T-helper 9 cell (primary cell): ENCODE measurements around the gene UBL7.

ENCODE experiments used
- DNase-seq: peaks from one replicate; pipeline ENCODE4 v3.0.0-alpha.2; 2020

Gene UBL7

DNA sequence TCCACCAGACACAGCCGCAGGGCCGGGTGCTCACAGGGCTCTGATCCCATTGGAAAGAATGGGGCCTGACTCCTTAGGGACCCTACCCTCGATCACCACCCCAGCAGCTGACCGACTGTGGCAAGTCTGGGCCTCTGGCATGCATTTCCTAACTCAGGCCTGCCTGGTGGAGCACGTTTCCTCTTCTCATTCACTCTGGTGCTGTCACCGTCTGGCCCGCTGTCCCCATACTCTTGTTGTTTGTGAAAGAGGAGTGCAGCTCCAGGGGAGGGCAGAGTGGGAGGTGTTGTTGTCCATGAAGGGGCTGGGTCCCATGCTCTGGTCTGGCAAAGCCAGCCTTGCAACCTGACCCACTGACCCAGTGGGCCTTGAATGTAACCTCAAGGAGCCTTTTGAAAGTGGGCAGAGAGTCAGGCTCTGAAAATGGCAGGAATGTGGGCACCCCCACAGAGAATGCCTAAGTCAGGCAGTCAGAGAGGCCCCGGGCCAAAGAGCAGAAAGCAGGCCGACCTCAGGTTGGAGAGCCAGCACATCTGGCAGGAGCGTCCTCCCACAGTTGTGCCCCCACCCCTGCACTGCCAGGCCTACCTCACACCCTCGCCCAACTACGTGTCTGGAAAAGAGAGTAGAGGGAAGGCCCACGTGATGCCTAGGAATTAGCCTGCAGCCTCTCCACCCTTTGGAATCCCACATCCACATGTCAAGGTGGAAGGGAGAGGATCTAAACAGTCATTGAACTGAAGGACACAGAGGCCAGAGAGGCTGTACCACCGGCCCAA lies 38.1 kb downstream of the UBL7 start:
- DNase-seq: no peak

GRCh38 chr15:74422265-74422651 lies 38.7 kb downstream of the UBL7 start:
- no peak for DNase-seq

- DNase-seq: no peak
Observed at GRCh38 chr15:74421302-74422245, 39.4 kb downstream of the UBL7 start.

GRCh38 chr15:74420193-74420905 lies 40.6 kb downstream of the UBL7 start:
- no peak for DNase-seq

- no peak for DNase-seq
Observed at GRCh38 chr15:74419432-74419831, 41.5 kb downstream of the UBL7 start.

- no peak for DNase-seq
Observed at GRCh38 chr15:74418575-74419338, 42.2 kb downstream of the UBL7 start.

DNA sequence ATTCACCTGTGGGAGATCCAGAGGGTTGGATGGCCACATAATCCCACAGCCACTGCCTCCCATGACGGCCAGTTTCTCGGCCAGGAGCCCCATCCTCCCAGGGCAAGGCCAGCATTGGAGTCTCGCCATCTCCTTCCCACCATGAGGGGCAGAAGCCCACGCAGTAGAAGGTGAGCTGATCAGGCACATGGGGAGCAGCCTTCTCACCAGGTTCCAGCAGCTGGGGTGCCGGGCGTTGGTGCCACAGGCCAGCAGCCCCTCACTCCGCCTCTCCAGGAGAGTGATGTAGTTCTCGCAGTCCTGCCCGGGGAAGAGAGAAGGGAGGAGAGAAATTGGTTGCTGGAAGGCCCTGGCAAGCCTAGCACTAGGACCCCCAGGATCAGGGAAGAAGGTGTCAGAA lies 43.3 kb downstream of the UBL7 start:
- no peak for DNase-seq

GRCh38 chr15:74417225-74417624 lies 43.7 kb downstream of the UBL7 start:
- no peak for DNase-seq

DNA sequence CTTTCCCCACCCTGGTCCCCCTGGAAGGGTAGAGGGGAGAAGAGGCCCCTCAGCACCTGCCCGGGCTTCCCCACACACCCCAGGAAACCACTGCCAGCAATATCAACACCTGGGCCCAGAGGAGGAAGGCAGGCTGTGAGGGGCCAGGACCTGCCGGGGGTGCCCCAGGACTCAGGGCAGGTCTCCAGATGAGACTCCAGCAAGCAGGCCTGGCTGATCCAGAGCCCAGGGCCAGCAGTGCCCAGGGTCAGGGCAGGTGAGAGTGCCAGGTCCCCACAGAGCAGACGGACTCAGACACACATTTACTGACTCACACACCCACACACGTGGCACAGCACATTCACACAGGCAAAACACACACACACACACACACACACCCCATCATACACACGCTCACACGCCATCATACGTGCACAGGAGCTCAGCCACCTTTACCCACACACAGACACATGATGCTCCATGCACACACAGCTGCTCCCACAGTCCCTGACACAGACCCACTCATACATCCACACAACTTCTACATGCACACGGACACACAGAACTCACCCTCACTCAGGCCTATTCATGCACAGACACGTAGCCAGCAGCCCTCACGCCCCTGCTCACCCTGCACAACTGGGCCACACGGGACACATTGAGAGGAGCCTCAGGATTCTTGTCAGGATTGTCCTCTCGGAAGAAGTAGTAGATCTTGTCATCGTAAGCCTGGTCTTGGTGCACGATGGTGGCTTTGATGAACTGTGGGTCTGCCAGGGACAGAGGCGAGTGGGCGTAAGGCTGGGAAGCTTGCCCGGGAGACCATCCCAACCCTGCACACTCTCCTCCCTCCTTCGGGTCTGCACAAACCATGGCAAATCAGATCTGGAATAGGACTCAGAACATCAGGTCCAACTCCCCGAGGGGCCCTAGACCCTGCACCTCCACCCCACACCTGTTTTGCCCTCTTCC lies 44.7 kb downstream of the UBL7 start:
- no peak for DNase-seq

GRCh38 chr15:74414603-74415338 lies 46.2 kb downstream of the UBL7 start:
- no peak for DNase-seq

GRCh38 chr15:74414081-74414580 lies 46.8 kb downstream of the UBL7 start:
- no peak for DNase-seq

DNA sequence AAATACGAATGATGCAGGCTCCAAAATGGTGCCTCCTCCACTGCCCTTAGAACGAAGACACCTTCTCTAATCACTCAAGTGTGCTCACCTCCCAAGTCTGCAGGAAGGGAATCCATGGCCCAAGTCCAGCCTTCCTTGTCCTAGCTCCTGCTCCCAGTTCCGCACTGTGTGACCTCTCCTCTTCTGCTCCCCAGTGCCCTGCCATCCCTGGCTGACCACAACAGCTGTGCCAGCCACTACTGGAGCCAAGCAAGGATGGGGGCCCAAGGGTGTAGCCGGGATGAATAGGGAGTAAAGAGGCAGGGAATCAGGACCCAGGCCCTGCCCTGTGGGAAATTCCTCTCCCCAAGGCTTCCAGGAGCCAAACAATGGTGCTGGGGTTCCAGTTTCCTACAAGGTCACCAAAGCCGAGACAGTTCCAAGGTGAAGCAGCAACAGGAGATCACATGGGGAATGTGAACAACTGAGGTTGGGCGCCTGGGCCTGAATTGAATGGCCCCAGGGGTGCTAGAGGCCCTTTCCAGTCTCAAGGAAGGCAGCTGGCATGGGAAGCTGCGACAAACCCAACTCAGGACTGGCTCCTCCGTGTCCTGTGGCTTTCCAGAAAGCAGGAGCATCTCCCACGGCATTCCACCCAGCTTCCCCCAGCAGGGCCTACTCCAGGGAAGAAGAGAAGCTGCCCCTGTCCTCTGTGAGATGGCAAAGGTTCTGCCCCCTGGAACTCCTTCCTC lies 47.4 kb downstream of the UBL7 start:
- no peak for DNase-seq

GRCh38 chr15:74412159-74412558 lies 48.8 kb downstream of the UBL7 start:
- no peak for DNase-seq

DNA sequence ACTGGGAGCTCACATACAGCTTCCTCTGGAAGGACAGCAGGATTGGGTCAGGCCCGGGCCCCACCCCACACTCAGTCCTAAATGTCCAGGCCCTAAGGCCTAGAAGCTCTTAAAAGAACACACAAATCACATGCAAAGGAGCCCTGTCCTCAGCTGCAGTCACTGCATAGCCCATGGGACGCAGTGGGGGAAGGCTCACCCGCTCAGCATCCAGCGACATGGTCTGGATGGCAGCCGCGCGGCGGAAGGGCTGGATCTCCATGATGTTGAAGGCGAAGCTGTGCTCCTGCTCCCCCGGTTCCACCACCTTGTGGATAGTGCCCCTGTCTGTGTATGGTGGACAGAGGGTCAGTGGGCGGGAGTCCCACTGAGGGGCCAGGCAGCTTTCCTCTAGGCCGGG lies 49.3 kb downstream of the UBL7 start:
- DNase-seq: no peak

GRCh38 chr15:74410502-74410901 lies 50.5 kb downstream of the UBL7 start:
- no peak for DNase-seq

DNA sequence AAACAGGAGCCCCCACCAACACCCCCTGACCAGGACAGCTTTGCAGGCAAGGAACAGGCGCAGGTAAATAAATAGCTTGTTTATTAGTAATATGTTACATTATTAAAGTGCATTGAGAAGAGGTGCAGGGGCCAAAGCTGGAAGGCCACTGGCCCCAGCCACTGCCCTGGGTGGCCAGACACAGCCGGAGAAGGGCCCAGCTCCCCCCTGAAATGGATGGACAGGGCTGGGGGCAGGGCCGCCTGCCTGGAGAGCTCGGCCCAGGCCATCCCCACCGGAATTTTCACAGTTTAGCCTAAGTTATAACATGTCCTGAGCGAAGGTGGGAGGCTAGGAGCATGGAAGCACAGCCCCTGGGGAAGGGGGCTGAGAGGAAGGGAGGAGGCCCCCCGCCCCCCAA lies 51.7 kb downstream of the UBL7 start:
- DNase-seq: no peak

- DNase-seq: no peak
Observed at GRCh38 chr15:74408815-74409214, 52.1 kb downstream of the UBL7 start.

DNA sequence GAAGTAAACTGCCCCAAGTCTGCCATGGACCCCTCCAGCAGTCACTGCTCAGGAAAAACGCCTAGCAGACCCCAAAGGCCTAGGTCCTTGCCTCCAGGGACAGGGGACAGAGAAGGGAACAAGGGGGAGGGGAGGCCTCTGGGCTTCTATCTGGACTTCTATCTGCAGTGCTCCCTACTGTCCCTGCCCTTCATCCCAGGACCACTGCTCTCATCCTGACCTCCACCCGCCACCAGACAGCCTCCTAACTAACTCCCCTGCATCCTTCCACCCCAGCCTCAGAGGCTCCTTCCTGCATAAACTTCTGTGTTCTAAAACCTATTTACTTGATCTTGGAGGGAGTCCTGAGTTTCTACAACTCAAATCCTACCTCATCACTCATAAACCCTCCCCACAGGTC lies 52.6 kb downstream of the UBL7 start:
- DNase-seq: no peak

DNA sequence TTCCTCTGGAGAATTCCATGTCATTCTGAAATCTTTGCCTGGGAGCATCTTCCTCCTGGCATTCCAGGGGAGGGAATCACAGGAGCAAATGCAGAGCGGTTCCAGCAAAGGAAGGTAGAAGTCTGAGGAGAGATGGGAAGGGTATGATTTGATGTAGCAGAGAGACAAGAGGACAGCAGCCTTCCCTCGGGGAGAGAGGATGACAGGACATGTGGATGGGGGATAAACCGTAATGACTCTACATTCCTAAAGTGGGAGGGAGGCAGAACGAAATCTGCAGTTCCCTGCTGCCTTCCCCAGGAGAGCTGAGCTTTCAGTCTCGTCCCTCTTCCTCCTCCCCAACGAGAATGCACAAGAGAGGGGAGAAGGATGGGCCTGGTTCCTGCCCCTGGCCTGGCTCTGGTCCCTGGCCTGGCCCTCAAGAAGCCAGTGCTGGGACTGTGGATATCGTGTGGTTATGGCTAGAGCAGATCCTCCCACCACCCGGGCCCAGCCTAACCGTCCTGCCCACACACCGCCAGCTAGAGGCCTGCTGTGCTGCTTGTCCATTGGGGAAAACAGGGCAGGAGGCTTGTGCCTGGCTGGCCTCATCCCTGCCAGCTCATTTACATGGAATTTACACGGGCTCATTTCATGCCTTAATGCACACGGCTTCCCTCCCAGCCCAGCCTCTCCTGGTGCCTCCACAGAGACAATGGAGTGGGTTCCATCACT lies 53.8 kb downstream of the UBL7 start:
- no peak for DNase-seq
